GM19467 (cell line): ENCODE data around the gene NKX2-2.

Experiments used
- ATAC-seq: cut with Tn5 transposase; IDR thresholded peaks from one replicate; pipeline ENCODE4 v1.9.1; 2021; ENCODE audit warnings: mild to moderate bottlenecking, moderate library complexity; ENCODE audit not compliant: unreplicated experiment

Gene NKX2-2

GRCh38 chr20:21513881-21514540 lies at the start of gene NKX2-2:
TSS of gene NKX2-2 (minus strand) at chr20:21514064. CDS start at chr20:21513669, 395 bp downstream.
- no peak for ATAC-seq

- ATAC-seq, result no peak
Measured at GRCh38 chr20:21562656-21563055, 48.8 kb upstream of the NKX2-2 start.

GRCh38 chr20:21559305-21559704 lies 45.4 kb upstream of the NKX2-2 start:
- ATAC-seq, result no peak

- ATAC-seq, result no peak
Measured at GRCh38 chr20:21557241-21558020, 43.6 kb upstream of the NKX2-2 start.

DNA sequence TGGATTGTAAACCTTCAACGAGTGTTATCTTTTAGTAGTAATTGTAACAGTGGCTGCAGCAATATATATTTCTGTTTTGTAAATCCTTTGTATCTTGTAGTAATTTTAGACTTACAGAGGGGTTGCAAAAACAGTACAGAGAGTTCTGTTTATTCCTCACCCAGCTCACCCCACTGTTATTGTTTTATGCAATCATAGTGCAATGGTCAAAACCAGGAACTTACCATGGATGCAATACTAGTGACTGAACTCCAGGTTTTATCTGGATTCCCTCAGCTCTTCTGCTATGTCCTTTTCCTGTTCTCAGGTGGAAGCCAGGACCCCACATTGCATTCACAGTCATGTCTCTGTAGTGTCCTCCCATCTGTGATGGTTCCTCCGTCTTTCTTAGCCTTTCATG lies 42.5 kb upstream of the NKX2-2 start:
- no peak for ATAC-seq

DNA sequence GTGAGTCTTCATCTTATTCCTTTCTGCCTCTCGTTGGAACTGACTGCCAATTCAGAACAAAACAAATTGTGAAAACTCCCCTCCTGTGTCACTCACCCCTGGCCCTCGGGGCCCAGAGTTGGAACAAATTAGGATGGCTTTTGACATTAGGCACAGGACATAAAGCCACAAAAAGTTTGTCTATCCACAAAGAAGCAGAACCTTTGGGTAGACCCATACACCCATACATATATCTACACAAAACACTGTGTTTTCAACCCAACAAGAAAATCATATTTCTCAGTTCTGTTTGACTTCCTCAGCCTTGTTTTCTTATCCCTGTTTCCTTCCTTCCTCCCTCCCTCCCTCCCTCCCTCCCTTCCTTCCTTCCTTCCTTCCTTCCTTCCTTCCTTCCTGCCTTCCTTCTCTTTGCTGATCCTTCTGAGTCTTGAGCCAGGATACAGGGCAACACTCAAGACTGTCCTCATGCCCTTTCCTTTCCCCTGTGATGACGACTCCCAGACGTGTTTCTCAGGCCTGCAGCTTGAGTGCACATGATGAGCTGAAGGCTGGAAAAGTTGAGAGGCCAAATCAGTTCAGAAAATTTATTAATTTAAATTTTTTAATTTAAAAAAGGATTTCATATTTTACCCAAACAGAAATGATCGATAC lies 41.7 kb upstream of the NKX2-2 start:
- no peak for ATAC-seq

DNA sequence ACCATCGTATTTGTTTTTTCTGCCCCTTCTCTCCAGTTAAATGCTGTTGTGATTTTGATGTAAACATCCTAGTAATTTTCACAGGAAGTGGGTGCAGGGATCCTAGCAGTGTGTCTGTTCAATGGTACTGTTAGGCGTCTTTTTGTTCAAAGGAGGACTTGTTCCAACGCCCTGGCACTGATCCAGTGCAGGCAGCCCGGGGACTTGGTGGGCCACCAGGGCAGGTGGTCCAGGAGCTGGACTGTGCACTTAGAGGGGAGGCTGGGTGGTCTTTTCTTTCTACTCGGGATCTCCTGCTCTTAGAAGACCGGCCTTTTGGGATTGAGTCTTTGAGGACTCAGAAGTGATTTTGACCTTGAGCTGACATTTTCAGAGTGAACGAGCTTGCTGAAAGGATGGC lies 41.1 kb upstream of the NKX2-2 start:
- ATAC-seq, result no peak

GRCh38 chr20:21554376-21554890 lies 40.6 kb upstream of the NKX2-2 start:
- no peak for ATAC-seq

DNA sequence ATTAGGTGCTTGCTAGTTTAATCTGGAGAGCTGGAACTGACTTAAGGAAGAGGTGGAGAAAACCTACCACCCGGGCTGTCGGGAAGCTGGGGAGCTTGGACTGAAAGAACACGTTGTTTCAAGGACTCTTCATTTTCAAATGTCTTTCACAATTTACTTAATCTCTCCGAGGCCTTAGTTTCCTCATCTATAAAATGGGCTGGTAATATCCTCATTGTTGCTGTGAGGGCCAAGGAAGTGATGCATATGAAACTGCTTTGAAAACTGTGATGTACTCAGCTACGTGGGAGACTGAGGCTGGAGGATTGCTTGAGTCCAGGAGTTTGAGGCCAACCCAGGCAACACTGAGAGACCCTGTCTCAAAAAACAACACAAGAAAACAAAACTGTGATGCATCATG lies 36.7 kb upstream of the NKX2-2 start:
- ATAC-seq, result no peak

DNA sequence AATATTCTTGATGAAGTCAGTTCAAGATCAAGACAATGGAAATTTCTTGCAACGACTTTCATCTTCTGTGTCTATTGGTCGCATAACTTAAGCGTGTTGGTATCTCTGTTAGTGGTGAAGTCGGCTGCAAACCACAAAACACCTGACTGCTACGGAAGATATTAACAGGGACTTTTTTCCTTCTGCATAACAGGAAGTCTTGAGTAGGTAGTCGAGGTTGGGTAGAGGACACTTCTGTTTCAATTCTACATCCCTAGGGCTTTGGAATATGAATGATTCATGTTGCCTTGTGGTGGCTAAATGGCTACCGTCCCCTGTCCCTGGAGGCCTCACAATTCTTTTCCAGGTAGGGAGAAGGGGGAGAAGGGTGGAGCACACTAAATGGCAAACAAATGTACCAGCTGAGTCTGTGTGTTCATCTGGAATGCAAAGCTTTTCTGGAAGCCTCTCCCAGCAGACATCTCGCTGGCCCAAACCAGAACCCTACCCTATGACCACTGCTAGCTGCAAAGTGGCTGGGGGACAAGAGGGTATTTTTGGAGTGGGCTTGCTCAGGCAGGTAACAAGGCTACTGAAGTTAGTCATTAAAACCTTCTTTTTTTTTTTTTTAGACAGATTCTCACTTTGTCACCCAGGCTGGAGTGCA lies 34.6 kb upstream of the NKX2-2 start:
- no peak for ATAC-seq

GRCh38 chr20:21546355-21546754 lies 32.5 kb upstream of the NKX2-2 start:
- ATAC-seq, result no peak

DNA sequence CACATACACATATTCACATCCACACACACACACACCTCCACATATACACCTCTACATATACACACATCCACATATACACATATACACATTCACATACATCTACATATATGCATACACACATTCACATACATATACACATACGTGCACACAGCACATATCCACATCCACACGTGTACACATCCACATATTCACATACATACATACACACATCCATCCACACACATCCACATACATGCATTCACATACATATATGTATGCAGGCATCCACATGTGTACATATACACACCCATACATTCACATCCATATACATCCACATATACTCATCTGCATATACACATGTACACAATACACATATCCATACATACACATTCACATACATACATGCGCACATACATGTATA lies 25.6 kb upstream of the NKX2-2 start:
- no peak for ATAC-seq

DNA sequence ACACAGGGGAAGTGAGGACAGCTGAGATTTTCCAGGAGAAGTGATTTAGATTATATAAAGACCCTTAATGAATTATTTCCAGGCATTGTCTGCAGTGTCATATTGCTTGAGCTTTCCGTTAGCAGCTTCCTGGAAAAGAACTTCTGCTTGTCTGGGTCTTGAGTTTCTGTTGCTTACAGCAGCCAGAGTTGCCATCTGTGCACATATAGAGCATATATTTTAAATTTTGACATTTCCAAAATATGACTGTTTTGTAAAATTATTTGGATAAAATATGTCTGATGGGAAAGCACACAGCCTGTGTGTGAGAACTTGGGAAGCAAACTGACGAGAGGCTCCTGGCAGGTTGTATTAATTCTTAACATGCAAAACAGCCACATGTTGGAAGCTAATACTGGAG lies 21.0 kb upstream of the NKX2-2 start:
- ATAC-seq, result no peak

DNA sequence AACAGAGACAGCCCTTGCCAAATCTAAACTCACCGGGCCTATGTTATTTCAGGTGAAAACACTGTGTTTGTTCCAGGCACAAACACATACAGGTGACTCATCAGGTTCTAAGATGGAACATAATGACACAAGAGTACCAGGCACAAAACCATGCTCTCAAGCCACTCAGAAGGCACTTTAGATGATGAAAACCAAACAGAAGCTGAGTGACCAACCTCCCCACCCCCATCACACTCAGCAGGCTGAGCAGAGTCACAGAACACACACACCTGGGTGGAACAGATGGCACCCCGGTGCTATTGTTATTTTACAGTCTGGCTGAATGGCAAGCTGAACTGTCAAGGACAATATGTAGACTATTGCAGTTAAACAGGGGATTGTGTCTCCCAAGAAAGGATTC lies 20.6 kb upstream of the NKX2-2 start:
- ATAC-seq, result no peak

DNA sequence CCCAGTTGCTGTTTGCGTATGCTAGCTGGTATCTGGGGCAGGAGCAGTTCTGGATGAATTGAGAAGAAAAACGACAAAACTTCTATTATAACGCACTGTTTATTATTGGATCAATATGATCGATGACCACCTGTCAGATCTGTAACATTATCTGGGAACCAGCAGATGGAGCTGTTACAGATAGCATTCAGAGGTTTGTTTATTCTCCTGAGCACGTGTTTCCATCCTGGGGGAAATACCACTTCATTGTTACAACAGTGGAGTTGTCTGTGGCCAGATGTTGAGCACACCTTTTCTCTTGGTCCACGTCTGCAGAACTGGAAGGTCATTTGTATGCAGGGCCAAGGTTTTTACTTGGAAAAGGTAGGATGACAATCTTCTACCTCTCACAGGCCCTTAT lies 16.0 kb upstream of the NKX2-2 start:
- no peak for ATAC-seq

GRCh38 chr20:21528870-21529269 lies 15.0 kb upstream of the NKX2-2 start:
- no peak for ATAC-seq

DNA sequence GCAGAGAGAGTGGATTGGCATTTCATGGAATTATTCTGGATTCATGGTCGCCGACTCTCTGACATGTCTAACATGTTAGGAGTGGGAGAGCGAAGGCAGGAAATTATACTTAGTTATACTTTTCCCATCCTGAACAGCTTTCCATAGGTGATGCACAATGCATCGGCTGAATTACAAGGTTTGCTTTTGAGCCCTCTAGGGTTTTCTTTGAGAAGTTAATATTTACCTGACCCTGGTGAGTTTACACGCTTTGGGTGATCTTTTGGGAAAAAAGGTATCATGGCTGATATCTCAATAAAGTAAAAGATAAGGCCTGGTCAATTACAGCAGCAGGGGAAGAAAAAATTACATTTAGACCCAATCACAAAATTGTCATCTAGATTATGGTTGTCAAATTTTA lies 14.0 kb upstream of the NKX2-2 start:
- ATAC-seq, result no peak

GRCh38 chr20:21526776-21527175 lies 12.9 kb upstream of the NKX2-2 start:
- ATAC-seq, result no peak

DNA sequence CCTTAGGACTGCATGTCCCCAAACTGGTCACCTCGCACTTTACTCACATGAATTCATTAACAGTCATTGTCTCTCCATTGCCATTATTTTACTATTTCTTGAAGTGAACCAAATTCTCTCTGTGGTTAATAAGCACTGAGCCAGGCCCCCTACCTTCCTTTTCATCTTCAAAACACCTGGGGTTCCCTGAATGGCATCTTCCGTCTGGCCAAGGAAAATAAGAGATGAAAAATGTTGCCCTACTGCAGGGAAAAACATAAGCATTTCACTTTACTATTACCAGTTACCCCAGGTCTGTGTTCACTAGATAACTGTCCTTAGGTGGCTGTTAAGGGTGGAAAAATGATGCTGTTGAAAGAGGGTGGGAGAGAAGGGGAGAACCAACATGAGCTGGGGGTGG lies 10.0 kb upstream of the NKX2-2 start:
- ATAC-seq, result no peak

- no peak for ATAC-seq
Measured at GRCh38 chr20:21523281-21523868, 9.5 kb upstream of the NKX2-2 start.
